Activated CD4-positive, alpha-beta T cell treated with anti-CD3 and anti-CD28 coated beads, Interleukin-2, amount 50 U/mL, for 48 hours (primary cell): ENCODE results near the gene PTPRJ.

Experiments used
- DNase-seq, 2 experiments: peaks; one replicate each; pipeline ENCODE4 v3.0.0-alpha.2; 2020

The PTPRJ gene

GRCh38 chr11:48101044-48101733 is 120.8 kb downstream of the PTPRJ start:
- no peak for DNase-seq

- no peak for DNase-seq
Measured at GRCh38 chr11:48101958-48102357, 121.6 kb downstream of the PTPRJ start.

GRCh38 chr11:48103621-48104567 is 123.5 kb downstream of the PTPRJ start:
- no peak for DNase-seq

- DNase-seq = no peak
Measured at GRCh38 chr11:48104568-48104924, 124.2 kb downstream of the PTPRJ start.

- DNase-seq = no peak
Measured at GRCh38 chr11:48105096-48105990, 125.0 kb downstream of the PTPRJ start.

GRCh38 chr11:48106166-48106565 is 125.8 kb downstream of the PTPRJ start:
- no peak for DNase-seq

- DNase-seq = peak; percentile 70 to 78
Measured at GRCh38 chr11:48107188-48107704, 126.9 kb downstream of the PTPRJ start.

- DNase-seq = no peak
Measured at GRCh38 chr11:48108231-48109045, 128.1 kb downstream of the PTPRJ start.

- no peak for DNase-seq
Measured at GRCh38 chr11:48109046-48109666, 128.8 kb downstream of the PTPRJ start.

- DNase-seq = no peak
Measured at GRCh38 chr11:48110509-48110766, 130.1 kb downstream of the PTPRJ start.

GRCh38 chr11:48111891-48112290 is 131.5 kb downstream of the PTPRJ start:
- no peak for DNase-seq

- DNase-seq = no peak
Measured at GRCh38 chr11:48114740-48115139, 134.4 kb downstream of the PTPRJ start.

- no peak for DNase-seq
Measured at GRCh38 chr11:48116437-48117228, 136.3 kb downstream of the PTPRJ start.

- DNase-seq = no peak
Measured at GRCh38 chr11:48122246-48122645, 141.9 kb downstream of the PTPRJ start.

GRCh38 chr11:48122656-48123055 is 142.3 kb downstream of the PTPRJ start:
- DNase-seq = no peak

- no peak for DNase-seq
Measured at GRCh38 chr11:48123254-48123875, 143.0 kb downstream of the PTPRJ start.

GRCh38 chr11:48123934-48124755 is 143.8 kb downstream of the PTPRJ start:
- DNase-seq = no peak

GRCh38 chr11:48124880-48125279 is 144.5 kb downstream of the PTPRJ start:
- no peak for DNase-seq

- no peak for DNase-seq
Measured at GRCh38 chr11:48125866-48126265, 145.5 kb downstream of the PTPRJ start.
